ENCODE results near the gene OR6C1. TPM values are rescaled to one million over a fixed set of nuclear protein-coding genes. Genes with fewer than 3 reads are reported as not detected.
"Not testable (repeated sequence)": the region's sequence is repeated elsewhere in the genome, so short reads cannot be mapped to it uniquely, and the experiment has no call there.

OR6C1 gene
- total RNA-seq, result not detected in 2 replicates

DNA sequence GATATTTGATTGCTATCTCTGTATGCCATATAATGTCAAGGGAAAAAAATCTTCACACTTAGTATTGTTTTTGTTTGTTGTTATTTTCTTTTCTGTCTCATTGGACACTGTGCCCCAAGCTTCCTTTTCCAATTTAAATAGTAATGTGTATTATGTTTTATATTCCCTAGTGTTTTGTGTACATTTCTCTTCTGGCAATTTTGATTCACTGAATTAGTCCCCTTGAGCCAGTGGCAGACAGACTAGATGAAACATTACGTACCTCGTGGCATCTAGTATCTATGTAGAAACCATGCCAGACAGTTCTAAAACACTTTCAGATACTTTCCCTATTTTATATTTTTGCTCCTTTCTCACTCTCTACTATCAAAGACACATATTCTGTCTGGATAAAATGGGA, at the start of gene OR6C1:
Gene OR6C1 (plus strand): TSS at position 301 of the 400 bp plus-strand sequence. CDS start 6,257 bp downstream, outside the sequence.
- TF ChIP-seq, protein P1, sequence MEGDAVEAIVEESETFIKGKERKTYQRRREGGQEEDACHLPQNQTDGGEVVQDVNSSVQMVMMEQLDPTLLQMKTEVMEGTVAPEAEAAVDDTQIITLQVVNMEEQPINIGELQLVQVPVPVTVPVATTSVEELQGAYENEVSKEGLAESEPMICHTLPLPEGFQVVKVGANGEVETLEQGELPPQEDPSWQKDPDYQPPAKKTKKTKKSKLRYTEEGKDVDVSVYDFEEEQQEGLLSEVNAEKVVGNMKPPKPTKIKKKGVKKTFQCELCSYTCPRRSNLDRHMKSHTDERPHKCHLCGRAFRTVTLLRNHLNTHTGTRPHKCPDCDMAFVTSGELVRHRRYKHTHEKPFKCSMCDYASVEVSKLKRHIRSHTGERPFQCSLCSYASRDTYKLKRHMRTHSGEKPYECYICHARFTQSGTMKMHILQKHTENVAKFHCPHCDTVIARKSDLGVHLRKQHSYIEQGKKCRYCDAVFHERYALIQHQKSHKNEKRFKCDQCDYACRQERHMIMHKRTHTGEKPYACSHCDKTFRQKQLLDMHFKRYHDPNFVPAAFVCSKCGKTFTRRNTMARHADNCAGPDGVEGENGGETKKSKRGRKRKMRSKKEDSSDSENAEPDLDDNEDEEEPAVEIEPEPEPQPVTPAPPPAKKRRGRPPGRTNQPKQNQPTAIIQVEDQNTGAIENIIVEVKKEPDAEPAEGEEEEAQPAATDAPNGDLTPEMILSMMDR (IDR thresholded peaks at IDR 0.05; ENCODE audit: insufficient read depth, low read length, poor library complexity, severe bottlenecking), result no peak
- Histone ChIP-seq H3K27me3 (ENCODE audit: control insufficient read depth, insufficient read depth, low read length) (no peaks in the 10 kb centered on the region), H3K4me3 (ENCODE audit: low read depth, low read length) (no peak within 1 kb of the TSS), H3K36me3 (ENCODE audit: control insufficient read depth, insufficient read depth, low read length) (no peaks in the 10 kb centered on the region)
- DNase-seq (ENCODE audit: low read depth), result no peak

DNA sequence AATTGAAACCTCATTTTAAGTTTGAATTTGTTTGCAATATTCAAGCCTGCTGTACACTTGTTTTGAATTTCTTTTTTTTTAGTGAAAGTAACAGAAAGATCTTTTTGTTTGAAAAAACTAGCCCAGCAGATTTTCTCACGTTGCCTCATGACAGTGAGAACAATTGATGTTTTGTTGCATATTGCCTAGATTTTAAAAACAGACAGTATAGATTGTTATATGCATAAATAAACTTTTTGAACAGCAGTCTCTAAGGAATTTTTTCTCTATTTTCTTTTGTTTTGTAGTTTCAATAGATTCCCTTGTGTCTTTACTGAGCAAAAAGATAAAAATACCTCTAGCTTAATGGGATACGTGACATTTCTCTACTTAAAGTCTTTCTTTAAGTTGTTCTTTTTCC, 33.2 kb upstream of the OR6C1 start:
- Histone ChIP-seq H3K4me3 (ENCODE audit: low read depth, low read length) (no peak overlapping the region), H3K27me3 (ENCODE audit: control insufficient read depth, insufficient read depth, low read length) (no peaks in the 10 kb centered on the region), H3K36me3 (ENCODE audit: control insufficient read depth, insufficient read depth, low read length) (no peaks in the 10 kb centered on the region)
- TF ChIP-seq, protein P1 (IDR thresholded peaks at IDR 0.05; ENCODE audit: insufficient read depth, low read length, poor library complexity, severe bottlenecking), result no peak
- DNase-seq (ENCODE audit: low read depth), result no peak

DNA sequence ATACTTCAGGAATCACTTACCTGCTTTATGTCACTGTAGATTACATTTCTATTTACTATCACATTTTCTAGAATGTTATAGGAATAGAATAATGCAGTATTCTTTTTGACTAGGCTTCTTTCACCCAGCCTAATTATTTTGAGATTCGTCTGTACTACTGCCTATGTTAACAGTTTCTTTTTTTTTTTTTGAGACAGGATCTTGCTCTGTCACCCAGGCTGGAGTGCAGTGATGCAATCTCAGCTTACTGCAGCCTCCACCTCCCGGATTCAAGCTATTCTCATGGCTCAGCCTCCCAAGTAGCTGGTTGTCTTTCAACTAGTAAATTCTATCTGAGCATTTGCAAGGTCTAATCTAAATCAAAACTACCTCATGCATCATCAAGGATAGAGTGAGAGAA, 24.1 kb upstream of the OR6C1 start:
- DNase-seq (ENCODE audit: low read depth), result no peak
- Histone ChIP-seq H3K36me3 (ENCODE audit: control insufficient read depth, insufficient read depth, low read length) (no peaks in the 10 kb centered on the region), H3K4me3 (ENCODE audit: low read depth, low read length) (no peak overlapping the region), H3K27me3 (ENCODE audit: control insufficient read depth, insufficient read depth, low read length) (no peaks in the 10 kb centered on the region)
- TF ChIP-seq, protein P1 (IDR thresholded peaks at IDR 0.05; ENCODE audit: insufficient read depth, low read length, poor library complexity, severe bottlenecking), result no peak

DNA sequence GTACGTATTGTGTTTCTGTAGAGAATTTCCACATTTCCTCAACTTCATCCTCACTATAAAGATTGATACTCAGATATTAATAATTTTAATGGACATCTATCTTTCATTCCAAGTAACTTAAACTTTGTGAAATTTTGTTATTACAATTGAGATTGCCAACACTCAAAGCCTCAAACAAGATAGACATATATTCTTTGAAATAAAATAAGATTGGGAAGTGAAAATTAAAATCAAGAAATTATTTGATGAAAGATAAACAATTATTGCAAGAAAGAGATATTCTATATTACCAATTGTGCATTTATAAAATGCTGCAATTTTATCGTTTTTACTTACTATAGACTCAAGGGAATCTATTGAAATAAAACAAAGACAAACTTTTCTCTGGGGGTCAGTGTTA, 17.7 kb upstream of the OR6C1 start, which contains the start of gene OR6C6:
Gene OR6C6 (minus strand): TSS at position 101 of the 400 bp plus-strand sequence. CDS start 1,337 bp downstream, outside the sequence.
- no peak for DNase-seq (ENCODE audit: low read depth)
- H3K27me3 ChIP-seq (ENCODE audit: control insufficient read depth, insufficient read depth, low read length), result no peaks in the 10 kb centered on the region
- TF ChIP-seq, protein P1 (IDR thresholded peaks at IDR 0.05; ENCODE audit: insufficient read depth, low read length, poor library complexity, severe bottlenecking), result no peak
- no peak within 1 kb of the TSS for H3K4me3 ChIP-seq (ENCODE audit: low read depth, low read length)
- H3K36me3 ChIP-seq (ENCODE audit: control insufficient read depth, insufficient read depth, low read length), result no peaks in the 10 kb centered on the region

DNA sequence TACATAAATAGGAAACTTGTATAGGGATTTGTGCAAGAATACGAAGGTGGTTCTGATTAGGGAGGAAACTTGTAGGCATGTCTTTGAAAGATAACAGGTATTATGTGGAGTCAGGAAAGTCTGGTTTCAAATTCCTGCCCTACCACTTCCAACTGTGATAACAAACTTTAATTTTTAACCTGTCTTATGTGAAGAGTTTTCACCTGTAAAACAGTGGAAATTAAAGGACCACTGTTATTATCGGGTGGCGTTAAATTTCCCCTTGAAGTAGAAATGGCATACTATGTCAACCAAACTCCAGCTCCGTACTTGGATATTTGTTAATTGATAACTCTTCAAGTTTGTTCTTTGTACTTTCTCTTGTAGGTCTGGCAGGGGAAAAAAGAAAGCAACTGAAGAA, 6.1 kb downstream of the OR6C1 start:
- TF ChIP-seq, protein P1 (IDR thresholded peaks at IDR 0.05; ENCODE audit: insufficient read depth, low read length, poor library complexity, severe bottlenecking), result no peak
- H3K27me3 ChIP-seq (ENCODE audit: control insufficient read depth, insufficient read depth, low read length), result no peaks in the 10 kb centered on the region

DNA sequence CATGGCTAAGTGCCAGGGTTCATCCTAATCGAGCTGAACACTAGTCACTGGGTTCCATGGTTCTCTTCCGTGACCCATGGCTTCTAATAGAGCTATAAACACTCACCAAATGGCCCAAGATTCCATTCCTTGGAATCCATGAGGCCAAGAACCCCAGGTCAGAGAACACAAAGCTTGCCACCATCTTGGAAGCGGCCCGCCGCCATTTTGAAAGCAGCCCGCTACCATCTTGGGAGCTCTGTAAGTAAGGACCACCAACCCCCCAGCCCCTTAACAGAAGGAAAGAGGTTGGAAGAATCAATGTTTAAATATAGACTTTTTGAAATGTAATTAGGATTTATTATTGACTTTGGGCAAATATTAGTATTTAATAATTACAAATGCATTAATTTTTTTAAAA, 11.7 kb downstream of the OR6C1 start:
- H3K27me3 ChIP-seq (ENCODE audit: control insufficient read depth, insufficient read depth, low read length); H3K36me3 ChIP-seq (ENCODE audit: control insufficient read depth, insufficient read depth, low read length); DNase-seq (ENCODE audit: low read depth): not testable (repeated sequence)

More for the DNA sequence above, 6.1 kb downstream of the OR6C1 start:
- no peak for DNase-seq (ENCODE audit: low read depth)
- H3K36me3 ChIP-seq (ENCODE audit: control insufficient read depth, insufficient read depth, low read length), result no peaks in the 10 kb centered on the region
- H3K4me3 ChIP-seq (ENCODE audit: low read depth, low read length), result no peak overlapping the region

More for the DNA sequence above, 11.7 kb downstream of the OR6C1 start:
- H3K4me3 ChIP-seq (ENCODE audit: low read depth, low read length), result not testable (repeated sequence)

All from kidney epithelial cell (primary cell).